OCI-LY7 (cell line): ENCODE measurements around the gene SLC43A1. TPM values are rescaled to one million over a fixed set of nuclear protein-coding genes. Genes with fewer than 3 reads are reported as not detected.

Experiments used
- BruUV-seq: library from RNA; stranded (reverse); fragments of 400-500 nt; replicated peaks from 2 replicates; lab custom pipeline; 2021; lab: Mats Ljungman, UMichigan
- CTCF ChIA-PET: fragments of 300-600 bp; sonication (Branson Sonifier 250); formaldehyde crosslinking; loops from one replicate; lab custom pipeline; 2022; ENCODE audit warnings: antibody characterized with exemption; ENCODE audit not compliant: unreplicated experiment; lab: Charles Lee
- POLR2A ChIA-PET: fragments of 300-600 bp; sonication (Branson Sonifier 250); formaldehyde crosslinking; loops from one replicate; lab custom pipeline; 2022; ENCODE audit warnings: antibody characterized with exemption; lab: Charles Lee
- DNase-seq: peaks from one replicate; pipeline ENCODE4 v3.0.0-alpha.2; 2015; ENCODE audit warnings: low spot score
- H2AFZ ChIP-seq: fragments of 200-600 bp; sonication (generic), shearing (Covaris generic); 2 replicates; pipeline ENCODE4 v1.6.1; 2014; ENCODE audit warnings: mild to moderate bottlenecking, antibody characterized with exemption, low read length, moderate library complexity
- H3K27ac ChIP-seq: fragments of 200-600 bp; sonication (generic); 2 replicates; pipeline ENCODE4 v1.5.1; 2014; ENCODE audit warnings: mixed run types, low read depth, mild to moderate bottlenecking, moderate library complexity, low read length, inconsistent platforms; ENCODE audit not compliant: poor library complexity, severe bottlenecking
- H3K36me3 ChIP-seq: fragments of 200-600 bp; sonication (generic); 2 replicates; pipeline ENCODE4 v1.6.1; 2014; ENCODE audit warnings: mild to moderate bottlenecking, antibody characterized with exemption, low read length, moderate library complexity, mixed read lengths; ENCODE audit not compliant: insufficient read depth
- H3K4me1 ChIP-seq: fragments of 200-600 bp; sonication (generic); 2 replicates; pipeline ENCODE4 v1.5.1; 2014; ENCODE audit warnings: mild to moderate bottlenecking, low read length; ENCODE audit not compliant: insufficient read depth, poor library complexity, severe bottlenecking
- H3K4me2 ChIP-seq: fragments of 200-600 bp; sonication (generic); 2 replicates; pipeline ENCODE4 v1.6.1; 2014; ENCODE audit warnings: mild to moderate bottlenecking, low read length
- H3K4me3 ChIP-seq: fragments of 200-600 bp; sonication (generic); 2 replicates; pipeline ENCODE4 v1.5.1; 2014; ENCODE audit warnings: mild to moderate bottlenecking, low read depth, low read length; ENCODE audit not compliant: poor library complexity, severe bottlenecking
- H3K79me2 ChIP-seq: fragments of 200-600 bp; sonication (generic); 2 replicates; pipeline ENCODE4 v1.6.1; 2016; ENCODE audit warnings: low read depth, mild to moderate bottlenecking, low read length, moderate library complexity, mixed read lengths; ENCODE audit not compliant: insufficient read depth
- H3K9me2 ChIP-seq: fragments of 200-600 bp; sonication (generic); 2 replicates; pipeline ENCODE4 v1.6.1; 2016; ENCODE audit warnings: mild to moderate bottlenecking, low read length, mixed read lengths; ENCODE audit not compliant: insufficient read depth
- H3K9me3 ChIP-seq: fragments of 200-600 bp; sonication (generic); 2 replicates; pipeline ENCODE4 v1.6.1; 2014; ENCODE audit warnings: mild to moderate bottlenecking, mixed run types, low read length, mixed read lengths
- H4K20me1 ChIP-seq: fragments of 200-600 bp; sonication (generic); 2 replicates; pipeline ENCODE4 v1.6.1; 2014; ENCODE audit warnings: mild to moderate bottlenecking, antibody characterized with exemption, low read length, moderate library complexity, mixed read lengths; ENCODE audit not compliant: insufficient read depth
- EZH2phosphoT487 ChIP-seq: fragments of 200-600 bp; sonication (generic); IDR thresholded peaks from 2 replicates; pipeline ENCODE4 v1.6.1; 2018; ENCODE audit warnings: low read depth, borderline replicate concordance, mild to moderate bottlenecking, mixed run types, antibody characterized with exemption, low read length, moderate library complexity, mixed read lengths
- intact Hi-C: fragments of 100-400 bp; cut with micrococcal nuclease; formaldehyde crosslinking; loops from one replicate; pipeline ENCODE4 v1.10.0; 2022; ENCODE audit not compliant: unreplicated experiment
- total RNA-seq, 2 experiments: library from RNA; depleted of rRNA in 1 of 2; stranded (reverse); fragments of >200 nt in 1 of 2; shearing (Covaris generic) in 1 of 2; gene quantifications; 2 replicates each; pipeline ENCODE4 v1.2.3, GENCODE V29; 2014 to 2022
- TF ChIP-seq, protein P1 (sequence below): fragments of 200-600 bp; sonication (generic); conservative IDR thresholded peaks from 2 replicates; pipeline ENCODE4 v1.5.1; 2014; ENCODE audit warnings: mild to moderate bottlenecking, antibody characterized with exemption, low read length, moderate library complexity, mixed read lengths

The SLC43A1 gene
- total RNA-seq, 2 experiments from 2014 or later = 61.1 to 78.6 TPM

DNA sequence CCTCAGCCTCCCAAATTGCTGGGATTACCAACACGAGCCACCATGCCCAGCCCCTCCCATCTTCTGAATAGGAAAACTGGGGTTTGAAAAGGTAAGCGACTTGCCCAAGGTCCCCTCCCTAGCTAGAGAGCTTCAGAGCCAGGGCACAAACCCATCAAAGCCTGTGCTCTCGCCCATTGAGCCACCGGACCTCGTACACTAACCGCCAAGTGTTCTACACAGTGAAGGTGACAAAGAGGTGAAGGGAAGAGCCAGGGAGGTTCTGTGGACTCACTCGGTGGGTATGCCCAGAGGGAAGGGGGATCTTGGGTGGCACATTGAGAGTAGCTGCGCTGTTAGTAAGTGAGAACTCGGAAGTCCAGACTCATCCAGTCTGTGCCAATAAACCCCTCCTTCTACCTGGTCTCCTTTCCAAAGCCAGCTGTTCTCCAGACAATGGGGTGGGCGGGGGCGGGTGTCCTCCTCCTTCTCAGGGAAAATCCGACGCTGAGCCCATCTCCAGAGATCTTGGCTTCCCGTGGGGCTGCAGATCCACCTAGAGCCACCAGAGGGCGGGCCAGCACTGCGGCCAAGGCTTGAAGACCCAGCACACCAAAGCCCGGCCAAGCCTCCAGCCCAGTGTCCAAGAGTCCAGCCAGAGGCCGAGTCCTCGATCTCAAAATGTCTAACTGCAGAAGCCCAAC lies 58.4 kb downstream of the SLC43A1 start:
- H3K4me1 ChIP-seq = peaks cover 27% of the 10 kb centered on the region
- H3K4me2 ChIP-seq = peak overlapping the region; percentile 10; the same call in 1 of the 2 replicates
- intact Hi-C loops = loop anchor here (1.0 to 5.0 kb wide), 5 partner anchors 70 to 344 kb away; partner anchors contain the start of gene UBE2L6
- no TSS peak for BruUV-seq
- TF ChIP-seq, protein P1, sequence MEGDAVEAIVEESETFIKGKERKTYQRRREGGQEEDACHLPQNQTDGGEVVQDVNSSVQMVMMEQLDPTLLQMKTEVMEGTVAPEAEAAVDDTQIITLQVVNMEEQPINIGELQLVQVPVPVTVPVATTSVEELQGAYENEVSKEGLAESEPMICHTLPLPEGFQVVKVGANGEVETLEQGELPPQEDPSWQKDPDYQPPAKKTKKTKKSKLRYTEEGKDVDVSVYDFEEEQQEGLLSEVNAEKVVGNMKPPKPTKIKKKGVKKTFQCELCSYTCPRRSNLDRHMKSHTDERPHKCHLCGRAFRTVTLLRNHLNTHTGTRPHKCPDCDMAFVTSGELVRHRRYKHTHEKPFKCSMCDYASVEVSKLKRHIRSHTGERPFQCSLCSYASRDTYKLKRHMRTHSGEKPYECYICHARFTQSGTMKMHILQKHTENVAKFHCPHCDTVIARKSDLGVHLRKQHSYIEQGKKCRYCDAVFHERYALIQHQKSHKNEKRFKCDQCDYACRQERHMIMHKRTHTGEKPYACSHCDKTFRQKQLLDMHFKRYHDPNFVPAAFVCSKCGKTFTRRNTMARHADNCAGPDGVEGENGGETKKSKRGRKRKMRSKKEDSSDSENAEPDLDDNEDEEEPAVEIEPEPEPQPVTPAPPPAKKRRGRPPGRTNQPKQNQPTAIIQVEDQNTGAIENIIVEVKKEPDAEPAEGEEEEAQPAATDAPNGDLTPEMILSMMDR = peak; percentile 92
- TF ChIP-seq EZH2phosphoT487 = no peak
- H3K9me2 ChIP-seq = no peaks in the 10 kb centered on the region
- no peak overlapping the region for H3K27ac ChIP-seq
- no peaks in the 10 kb centered on the region for H3K9me3 ChIP-seq
- no peaks in the 10 kb centered on the region for H3K79me2 ChIP-seq
- ChIA-PET POLR2A (interaction anchor here (0.6 to 1.9 kb wide), 5 partner anchors 11 to 1215 kb away, joined by 3 to 8 read pairs (median 3); no protein-coding TSS in a partner anchor), CTCF (interaction anchor here (0.6 to 2.7 kb wide), 12 partner anchors 17 to 290 kb away, joined by 3 to 20 read pairs (median 5); partner anchors contain the start of genes SLC43A3 and TIMM10)
- H3K4me3 ChIP-seq = no peak overlapping the region
- H4K20me1 ChIP-seq = no peaks in the 10 kb centered on the region
- H2AFZ ChIP-seq = no peak overlapping the region
- peak; percentile 74 for DNase-seq
- H3K36me3 ChIP-seq = no peaks in the 10 kb centered on the region

DNA sequence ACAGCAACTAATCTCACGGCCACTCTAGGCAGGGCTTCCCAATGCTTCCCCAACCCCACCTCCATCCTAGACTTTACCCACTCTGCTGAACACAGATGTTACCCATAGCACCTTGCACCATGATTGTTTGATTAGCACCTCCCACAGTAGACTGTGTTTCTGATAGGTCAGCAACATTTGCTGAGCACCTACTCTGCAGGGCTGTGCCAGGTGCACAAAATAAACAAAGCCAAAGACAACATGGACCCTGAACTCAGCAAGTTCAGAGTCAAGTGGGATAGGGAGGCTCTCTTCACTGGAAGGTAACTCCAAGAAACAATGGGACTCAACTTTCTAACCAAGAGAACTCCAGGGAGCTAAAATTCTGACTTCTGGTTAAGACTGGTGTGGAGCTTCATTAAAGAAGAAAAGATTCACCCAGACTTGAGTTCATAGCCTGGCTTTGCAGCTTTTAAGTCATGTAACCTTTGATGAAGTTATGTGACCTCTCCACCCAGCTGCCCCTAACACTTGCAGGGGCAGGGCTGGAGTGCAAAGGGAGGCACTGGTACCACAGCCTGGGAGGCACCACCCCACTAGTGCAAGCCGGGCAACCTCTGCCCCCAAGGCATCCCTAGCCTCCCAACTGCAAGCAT lies 61.8 kb downstream of the SLC43A1 start:
- Histone ChIP-seq H3K4me1 (peaks cover 7% of the 10 kb centered on the region), H3K4me3 (no peak overlapping the region), H3K9me2 (no peaks in the 10 kb centered on the region), H3K9me3 (no peaks in the 10 kb centered on the region), H2AFZ (no peak overlapping the region), H3K79me2 (no peaks in the 10 kb centered on the region), H3K4me2 (no peak overlapping the region), H3K27ac (no peak overlapping the region), H4K20me1 (no peaks in the 10 kb centered on the region), H3K36me3 (no peaks in the 10 kb centered on the region)
- intact Hi-C loops = no loop called here
- no TSS peak for BruUV-seq
- no peak for DNase-seq
- POLR2A ChIA-PET = interaction anchor here (0.6 kb wide), 1 partner anchor 45 kb away, joined by 3 read pairs; no protein-coding TSS in a partner anchor
- TF ChIP-seq EZH2phosphoT487 = no peak
- TF ChIP-seq, protein P1 = no peak
- CTCF ChIA-PET = no interaction called here
